Choroid plexus epithelial cell (primary cell): ENCODE measurements around the gene DHRS1.
A peak's percentile ranks its signal among the peaks of the same experiment; 100 is the strongest.
"Not testable (repeated sequence)": the region's sequence is repeated elsewhere in the genome, so short reads cannot be mapped to it uniquely, and the experiment has no call there.

Experiments
- DNase-seq: peaks from one replicate; pipeline ENCODE4 v3.0.0-alpha.2; 2010; ENCODE audit warnings: low read depth
- H3K4me3 ChIP-seq: 2 replicates; pipeline ENCODE4 v1.5.1; 2011; ENCODE audit warnings: low read depth, mild to moderate bottlenecking, control low read depth, low read length, moderate library complexity
- CTCF ChIP-seq: conservative IDR thresholded peaks from 2 replicates; pipeline ENCODE4 v1.5.1; 2011; ENCODE audit warnings: low read depth, mild to moderate bottlenecking, control low read depth, inconsistent platforms, low read length, moderate library complexity

DHRS1 gene

GRCh38 chr14:24332268-24332993 is 32.9 kb upstream of the DHRS1 start:
- H3K4me3 ChIP-seq: peak overlapping the region; percentile 14
- peak; percentile 62 for DNase-seq
- peak; percentile 81 for TF ChIP-seq CTCF

- no peak overlapping the region for H3K4me3 ChIP-seq
- DNase-seq: no peak
- no peak for TF ChIP-seq CTCF
Measured at GRCh38 chr14:24331731-24332267, 32.2 kb upstream of the DHRS1 start.

GRCh38 chr14:24330973-24331674 is 31.5 kb upstream of the DHRS1 start:
- no peak overlapping the region for H3K4me3 ChIP-seq
- DNase-seq: no peak
- no peak for TF ChIP-seq CTCF

- no peak overlapping the region for H3K4me3 ChIP-seq
- no peak for TF ChIP-seq CTCF
- DNase-seq: no peak
Measured at GRCh38 chr14:24329736-24330135, 30.2 kb upstream of the DHRS1 start.

- no peak for DNase-seq
- H3K4me3 ChIP-seq: no peak overlapping the region
- no peak for TF ChIP-seq CTCF
Measured at GRCh38 chr14:24329073-24329663, 29.6 kb upstream of the DHRS1 start.

GRCh38 chr14:24327914-24328313 is 28.3 kb upstream of the DHRS1 start:
- DNase-seq: peak; percentile 41
- TF ChIP-seq CTCF: peak; percentile 45
- not testable (repeated sequence) for H3K4me3 ChIP-seq
